Astrocyte of the spinal cord (primary cell): ENCODE measurements around the gene INMT.
A peak's percentile ranks its signal among the peaks of the same experiment; 100 is the strongest.

Source experiments
- DNase-seq: peaks from one replicate; pipeline ENCODE4 v3.0.0; 2011; ENCODE audit warnings: low read depth, low spot score
- H3K4me3 ChIP-seq: 2 replicates; pipeline ENCODE4 v1.5.1; 2011; ENCODE audit warnings: low read depth, mild to moderate bottlenecking, low read length, moderate library complexity
- CTCF ChIP-seq: IDR thresholded peaks from 2 replicates; pipeline ENCODE4 v1.5.1; 2012; ENCODE audit warnings: low read depth, mild to moderate bottlenecking, low read length, inconsistent platforms
- in situ Hi-C: cut with HindIII; loops from 2 replicates; pipeline ENCODE4 v1.10.0; 2017; ENCODE audit warnings: low sequenced_read_pairs

Gene INMT

DNA sequence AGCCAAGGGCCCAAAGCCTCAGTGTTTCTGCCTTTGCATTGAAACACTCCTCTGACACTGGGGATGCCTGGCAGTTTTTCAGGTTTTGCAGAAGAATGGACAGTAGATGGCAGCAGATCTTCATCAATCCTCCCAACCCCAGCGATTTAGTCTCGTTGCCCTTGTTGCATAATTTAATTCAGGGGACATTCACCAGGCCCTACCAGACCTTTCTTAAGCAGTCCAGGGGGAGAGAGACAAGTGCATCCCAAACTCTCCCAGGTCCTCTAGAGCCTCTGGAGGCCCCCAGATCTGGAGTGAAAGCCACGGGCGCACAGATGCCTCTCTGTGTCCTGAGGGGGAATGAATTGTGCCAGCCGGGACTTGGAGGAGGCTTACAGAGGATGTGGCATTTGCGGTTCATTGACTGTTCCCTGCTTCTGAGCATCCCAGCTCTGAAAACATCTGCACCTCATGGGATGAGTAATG, 48.9 kb downstream of the INMT start:
- DNase-seq = peak; percentile 80
- peak; percentile 70 for TF ChIP-seq CTCF
- no peak overlapping the region for H3K4me3 ChIP-seq
- in situ Hi-C loops = no loop called here

- H3K4me3 ChIP-seq = no peak overlapping the region
- in situ Hi-C loops = no loop called here
- no peak for DNase-seq
- TF ChIP-seq CTCF = no peak
Observed at GRCh38 chr7:30802812-30803211, 50.9 kb downstream of the INMT start.

DNA sequence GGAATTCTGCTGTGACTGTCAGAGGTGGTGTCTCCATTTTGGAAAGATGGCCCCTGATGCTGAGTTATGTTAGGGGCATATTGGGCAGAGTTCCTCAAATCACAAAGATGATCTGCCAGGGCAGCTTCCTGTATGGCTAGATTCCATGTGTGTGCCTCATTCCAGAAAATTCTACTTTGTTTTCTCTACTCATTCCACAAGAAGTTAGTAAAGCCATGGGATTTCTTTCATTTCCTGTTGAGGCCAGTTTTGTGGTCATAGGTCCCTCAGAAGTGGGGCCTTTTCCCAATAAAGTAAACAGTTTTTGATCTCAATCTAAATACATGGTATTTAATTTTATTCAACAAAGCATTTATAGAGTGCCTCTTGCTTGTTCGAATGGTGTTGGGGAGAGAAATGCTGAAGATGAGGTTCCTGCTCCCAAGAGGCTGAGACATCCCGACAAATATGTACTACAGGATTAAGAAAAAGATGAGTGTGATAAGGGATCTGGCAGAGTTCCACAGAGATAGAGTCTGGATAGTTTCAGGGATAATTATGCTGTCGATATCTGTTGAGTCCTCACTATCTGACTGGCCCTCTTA, 52.2 kb downstream of the INMT start:
- in situ Hi-C loops = no loop called here
- H3K4me3 ChIP-seq = no peak overlapping the region
- TF ChIP-seq CTCF = no peak
- DNase-seq = peak; percentile 93

DNA sequence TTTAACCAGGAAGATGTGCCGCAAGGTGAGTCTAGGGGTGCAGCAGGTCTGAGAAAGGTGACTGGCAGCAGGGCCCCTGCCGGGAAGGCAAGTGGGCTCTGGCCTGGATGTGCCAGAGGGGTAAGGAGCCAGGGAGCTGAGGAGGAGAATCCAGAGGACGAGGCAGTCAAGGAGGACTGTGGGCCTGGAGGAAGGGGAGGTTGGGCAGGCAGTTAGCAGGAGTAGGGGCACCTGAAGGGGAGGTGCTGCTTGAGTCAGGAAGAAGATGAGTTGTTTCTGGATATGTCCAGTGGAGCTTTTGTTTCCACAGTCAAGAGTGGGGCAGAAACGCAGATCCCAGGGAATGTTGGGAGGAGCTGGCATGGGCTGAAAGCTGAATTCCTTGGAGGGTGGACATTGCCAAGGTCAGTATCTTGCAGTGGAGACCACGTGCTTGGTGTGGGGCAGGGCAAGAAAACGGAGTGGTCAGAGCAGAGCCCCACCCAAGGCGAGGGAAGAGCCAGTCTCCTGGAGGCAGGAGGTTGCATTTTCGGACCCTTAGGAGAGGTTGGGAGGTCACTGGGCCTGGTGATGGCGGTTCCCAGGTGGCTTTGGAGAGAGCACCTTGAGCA, 53.3 kb downstream of the INMT start:
- H3K4me3 ChIP-seq = no peak overlapping the region
- in situ Hi-C loops = no loop called here
- no peak for DNase-seq
- TF ChIP-seq CTCF = no peak

DNA sequence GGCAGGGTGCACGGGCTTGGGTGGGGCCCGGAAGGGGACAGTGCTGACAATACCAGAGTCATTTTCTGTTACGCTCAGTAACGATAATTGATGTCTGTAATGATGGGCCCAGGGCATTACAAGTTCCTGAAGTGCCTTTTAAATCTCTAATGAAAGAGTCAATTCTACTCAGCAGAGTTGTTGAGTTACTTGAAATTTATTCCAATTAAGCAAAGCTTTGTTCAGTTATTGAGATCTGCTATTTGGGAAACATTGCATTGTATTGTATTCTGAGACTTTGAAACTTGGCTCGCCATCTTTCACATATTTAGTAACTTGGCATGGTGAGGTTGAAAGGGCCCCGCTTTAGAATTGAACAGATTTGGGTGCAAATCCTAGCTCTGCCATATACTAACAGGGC, 54.0 kb downstream of the INMT start:
- in situ Hi-C loops = no loop called here
- no peak for DNase-seq
- H3K4me3 ChIP-seq = no peak overlapping the region
- TF ChIP-seq CTCF = no peak
